ENCODE results near the gene HDLBP. TPM values are rescaled to one million over a fixed set of nuclear protein-coding genes. Genes with fewer than 3 reads are reported as not detected.
A peak's percentile ranks its signal among the peaks of the same experiment; 100 is the strongest.

Gene HDLBP
- total RNA-seq, 2 donors from 2014 or later, result 390 to 417 TPM

DNA sequence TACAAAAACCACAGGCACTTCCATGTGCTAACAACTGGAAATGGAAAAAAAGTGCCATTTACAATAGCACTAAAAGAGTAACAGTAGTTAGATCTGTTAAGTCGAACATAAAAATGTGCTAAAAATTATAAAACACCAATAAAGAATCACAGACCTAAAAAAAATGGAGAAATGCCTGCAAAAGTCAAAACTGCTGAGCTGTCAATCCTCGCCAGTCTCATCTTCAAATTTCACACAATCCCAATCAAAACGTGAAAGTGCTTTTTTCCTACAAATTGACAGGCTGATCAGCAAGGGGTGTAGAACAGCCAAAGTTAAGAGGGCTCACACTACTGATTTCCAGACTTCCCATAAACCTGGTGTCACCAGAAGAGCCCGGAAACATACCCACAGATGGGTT is 73.8 kb downstream of the HDLBP start:
- intact Hi-C loops (cut with DNase I, micrococcal nuclease), result no loop called here
- ATAC-seq, result no peak
- no peak for DNase-seq

DNA sequence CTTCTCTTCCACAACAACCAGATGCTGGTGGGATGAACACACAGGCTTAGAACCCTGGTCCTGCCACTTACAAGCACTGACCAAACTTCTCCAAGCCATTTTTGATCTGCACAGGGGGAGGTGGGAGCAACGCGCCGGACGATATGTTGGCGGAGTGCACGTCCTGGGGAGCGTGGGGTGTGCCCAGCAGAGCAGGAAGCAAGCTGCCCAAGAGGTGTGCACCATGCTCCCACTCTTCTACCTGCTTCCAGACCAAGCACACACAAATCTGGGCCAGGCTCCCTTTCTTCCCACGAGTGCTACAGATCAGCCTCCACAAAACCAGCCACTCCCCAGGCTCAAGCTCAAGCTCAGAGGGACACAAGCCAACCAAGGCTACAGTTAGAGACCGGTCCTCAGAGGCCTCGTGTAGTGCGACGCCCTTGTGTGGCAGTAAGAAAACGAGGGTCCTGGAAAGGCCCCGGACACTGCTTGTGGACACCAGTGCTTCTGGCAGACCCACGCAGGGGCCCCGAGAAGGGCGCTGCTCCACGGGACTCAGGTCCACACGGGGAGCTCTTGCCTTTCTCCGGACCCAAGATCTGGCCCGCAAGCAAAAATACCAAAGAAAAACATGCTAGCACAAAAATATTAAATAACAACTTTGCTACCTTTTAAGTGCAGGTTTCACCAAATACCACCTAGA is 75.0 kb downstream of the HDLBP start:
- no peak for DNase-seq
- intact Hi-C loops (cut with DNase I, micrococcal nuclease), result no loop called here
- no peak for ATAC-seq

DNA sequence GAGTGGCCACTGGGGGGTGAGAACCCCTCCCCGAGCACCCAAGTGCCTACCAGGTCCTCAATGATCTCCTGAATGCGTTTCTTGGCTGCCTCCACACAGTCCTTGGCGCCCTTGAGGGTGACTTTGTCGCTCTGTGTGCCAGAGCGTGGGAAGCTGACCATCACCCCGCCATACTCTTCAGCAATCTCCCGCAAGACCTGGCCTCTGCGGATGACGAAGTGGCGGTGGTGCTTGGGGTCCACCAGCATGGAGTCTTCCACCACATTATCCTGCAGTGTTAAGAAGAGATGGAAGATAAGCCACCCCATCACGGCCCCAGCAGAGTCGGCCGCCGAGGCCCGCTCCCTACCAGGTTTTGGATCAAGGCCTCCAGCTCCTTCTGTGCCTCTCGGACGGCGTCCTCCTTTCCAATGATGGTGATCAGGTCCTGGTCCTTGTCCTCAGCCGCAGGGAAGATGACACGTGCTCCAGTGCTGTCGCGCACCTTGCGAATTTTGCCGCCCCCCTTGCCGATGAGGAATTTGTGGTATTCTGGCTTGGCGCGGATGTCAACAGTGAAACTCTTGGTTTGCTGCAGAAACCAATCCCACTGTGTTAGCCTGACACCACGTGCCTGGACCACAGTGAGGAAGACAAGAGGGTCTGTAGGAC is 75.8 kb downstream of the HDLBP start:
- intact Hi-C loops (cut with DNase I, micrococcal nuclease), result loop anchor here in 1 of 2 donors (10.0 kb wide), 1 partner anchor 385 kb away; no protein-coding TSS in a partner anchor
- DNase-seq, result no peak
- ATAC-seq, result no peak

DNA sequence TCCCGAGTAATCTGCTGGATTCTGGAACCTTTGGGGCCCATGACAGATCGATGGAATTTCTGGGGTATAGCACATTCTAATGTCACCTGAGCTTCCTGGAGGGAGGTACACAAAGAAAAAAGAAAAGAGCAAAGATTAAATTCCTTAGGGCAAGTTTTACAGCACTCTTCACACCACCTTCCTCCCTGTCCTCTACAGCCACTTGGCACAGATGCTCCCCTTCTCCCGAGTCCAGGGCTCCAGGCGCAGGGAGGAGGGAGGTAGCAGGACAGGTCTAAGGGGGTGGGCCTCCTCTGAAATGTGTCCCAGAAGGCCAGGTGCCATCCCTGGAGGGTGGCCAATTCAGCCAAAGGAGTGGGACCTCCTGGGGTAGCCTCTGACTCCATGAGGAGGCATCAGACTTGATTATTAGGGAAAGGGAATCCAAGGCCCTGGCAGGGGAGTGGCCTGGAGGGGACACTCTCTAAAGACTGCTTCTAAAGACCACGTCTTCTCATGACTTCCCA is 76.7 kb downstream of the HDLBP start:
- ATAC-seq, result no peak
- DNase-seq, result no peak

DNA sequence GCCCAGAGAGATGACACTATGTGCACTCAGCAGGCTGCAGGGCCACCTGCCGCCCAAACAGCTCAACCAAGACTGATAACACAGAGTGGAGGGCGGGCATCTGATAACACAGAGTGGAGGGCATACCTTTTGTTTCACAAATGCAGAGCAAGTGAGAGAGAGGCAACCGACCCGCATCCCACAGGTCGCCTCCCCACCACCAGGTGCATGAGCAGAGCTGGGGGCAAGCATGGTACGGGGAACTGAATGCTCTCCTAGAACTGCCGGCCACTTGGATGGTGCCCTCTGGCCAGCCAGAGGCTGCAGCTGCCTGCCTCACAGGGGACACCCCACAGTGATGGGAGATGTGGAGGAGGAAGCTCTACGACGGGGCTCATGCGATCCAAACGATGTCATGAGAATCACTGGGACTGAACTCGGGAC is 77.5 kb downstream of the HDLBP start:
- ATAC-seq (no peak), DNase-seq (no peak)
- intact Hi-C loops (cut with DNase I, micrococcal nuclease), result loop anchor here in 1 of 2 donors (10.0 kb wide), 1 partner anchor 383 kb away; no protein-coding TSS in a partner anchor

More for the DNA sequence above, 76.7 kb downstream of the HDLBP start:
- intact Hi-C loops (cut with DNase I, micrococcal nuclease), result loop anchor here in 1 of 2 donors (10.0 kb wide), 1 partner anchor 384 kb away; no protein-coding TSS in a partner anchor

DNA sequence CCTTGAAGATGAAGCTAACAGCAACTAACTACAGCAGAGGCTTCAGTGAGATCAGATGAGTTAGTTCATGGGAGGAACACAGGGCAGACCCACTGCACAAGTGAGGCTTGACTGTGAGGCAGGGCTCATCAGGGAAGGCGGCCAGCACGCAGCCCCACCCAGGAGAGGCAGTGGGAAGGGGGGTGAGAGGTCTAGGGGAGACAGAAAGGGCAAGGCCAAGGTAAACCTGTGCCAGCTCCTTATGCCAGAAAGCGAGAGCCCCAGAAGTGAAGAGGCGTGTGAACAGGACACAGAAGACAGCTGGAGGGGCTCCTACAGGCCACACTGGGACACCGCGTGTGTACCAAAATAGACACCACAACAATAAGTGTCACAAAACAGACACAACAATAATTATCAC is 78.4 kb downstream of the HDLBP start:
- intact Hi-C loops (cut with DNase I, micrococcal nuclease), result loop anchor here in 1 of 2 donors (10.0 kb wide), 1 partner anchor 382 kb away; no protein-coding TSS in a partner anchor
- ATAC-seq (no peak), DNase-seq (no peak)

DNA sequence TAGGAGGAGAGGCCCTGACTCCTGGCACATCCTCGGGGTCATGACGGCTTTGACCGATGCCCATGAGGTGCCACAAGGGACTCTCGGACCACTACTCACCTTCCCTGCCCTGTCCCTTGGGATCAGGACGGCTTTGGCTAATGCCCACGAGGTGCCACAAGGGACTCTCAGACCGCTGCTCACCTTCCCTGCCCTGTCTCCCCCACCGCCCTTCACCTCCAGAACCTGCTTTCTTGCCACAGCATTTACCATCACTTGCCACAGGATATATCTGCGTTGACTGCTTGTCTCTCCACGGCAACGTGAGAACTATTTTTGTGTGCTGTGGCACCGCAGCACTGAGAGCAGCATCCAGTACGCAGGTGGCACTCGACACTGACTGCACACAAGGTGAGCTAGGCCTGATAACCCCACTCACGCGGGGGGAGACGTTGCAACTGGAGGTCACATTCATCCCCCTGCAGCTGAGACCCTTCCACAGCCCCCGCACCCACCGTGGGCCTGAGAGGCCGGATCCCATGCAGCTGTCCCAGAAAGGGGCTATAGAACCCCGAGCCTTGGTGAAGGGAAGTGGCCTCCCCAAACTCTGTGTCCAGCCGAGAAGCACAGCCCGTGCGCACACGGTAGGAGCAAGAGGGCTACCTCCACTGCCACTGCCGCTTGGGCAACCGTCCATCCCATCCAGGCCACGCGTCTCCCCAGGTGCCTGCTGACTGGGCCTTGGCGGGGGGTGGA is 79.4 kb downstream of the HDLBP start:
- DNase-seq, result no peak
- no peak for ATAC-seq
- intact Hi-C loops (cut with DNase I, micrococcal nuclease), result loop anchor here in 1 of 2 donors (10.0 kb wide), 1 partner anchor 381 kb away; no protein-coding TSS in a partner anchor

DNA sequence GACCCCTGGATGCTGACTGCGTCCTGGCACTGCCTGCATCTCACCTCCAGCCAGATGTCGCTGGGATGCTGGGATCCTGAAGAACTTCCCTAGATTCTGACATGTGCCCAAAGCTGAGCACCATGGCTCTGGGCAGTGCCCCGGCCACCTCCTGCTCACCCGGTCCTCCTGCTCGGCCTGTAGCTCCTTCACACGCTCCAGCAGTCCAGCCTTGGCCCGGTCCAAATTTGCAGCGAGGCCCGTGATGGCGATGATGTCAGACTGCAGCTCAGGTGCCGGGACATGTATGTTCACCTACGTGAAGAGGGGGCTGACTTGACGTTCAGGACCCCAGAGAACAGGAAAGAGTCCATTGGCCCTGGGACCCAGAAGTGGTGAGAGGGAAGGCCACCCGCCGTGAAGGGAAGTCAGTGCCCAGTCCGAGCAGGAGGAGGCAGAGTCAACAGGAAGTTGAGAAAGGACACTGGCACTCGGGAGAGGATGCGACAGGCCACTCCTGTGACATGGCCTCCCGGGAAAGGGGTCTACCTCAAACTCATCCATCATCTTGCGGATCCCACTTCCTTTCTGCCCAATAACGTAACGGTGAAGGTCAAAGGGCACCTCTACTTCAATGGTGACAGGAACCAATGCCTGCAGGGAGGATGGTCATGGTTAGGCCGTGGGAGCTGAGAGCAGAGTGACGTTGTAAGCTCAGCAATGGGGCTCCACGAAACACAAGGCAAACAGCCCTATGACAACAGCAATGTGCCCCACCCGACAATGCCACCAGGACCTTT is 80.3 kb downstream of the HDLBP start:
- ATAC-seq (no peak), DNase-seq (no peak)
- intact Hi-C loops (cut with DNase I, micrococcal nuclease), result loop anchor here in 1 of 2 donors (10.0 kb wide), 1 partner anchor 380 kb away; no protein-coding TSS in a partner anchor

DNA sequence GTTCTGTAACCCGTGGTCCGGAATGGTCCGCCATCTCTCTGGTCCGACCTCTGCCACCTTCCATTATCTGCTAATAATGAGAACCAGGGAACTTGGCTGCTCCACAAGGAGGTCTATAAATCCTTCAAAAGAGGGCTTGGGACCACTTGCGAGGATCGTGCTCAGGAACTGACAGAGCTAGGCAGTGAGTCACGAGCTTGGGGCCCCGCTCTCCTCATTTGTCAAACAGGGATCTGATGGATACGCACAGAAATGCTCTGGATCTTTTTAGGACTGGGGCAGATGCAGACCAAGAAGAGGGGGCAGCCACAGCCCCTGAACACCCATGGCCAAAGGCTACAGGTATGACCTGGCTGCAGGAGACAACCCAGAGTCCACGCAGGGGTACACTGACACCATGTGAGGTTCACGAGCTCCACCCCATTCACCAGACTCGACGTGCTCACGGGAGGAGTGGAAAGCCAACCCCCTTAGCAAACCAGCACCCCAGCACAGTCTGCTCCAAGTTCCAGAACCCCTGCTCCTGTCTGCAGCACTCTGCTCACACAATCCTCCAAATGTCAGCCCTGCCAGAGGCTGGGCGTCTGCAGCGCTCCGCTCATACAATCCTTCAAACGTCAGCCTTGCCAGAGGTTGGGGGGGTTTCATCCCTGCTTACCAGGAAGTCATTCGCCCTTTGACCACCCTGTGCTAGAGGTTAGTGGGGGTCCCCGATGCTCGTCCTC is 81.2 kb downstream of the HDLBP start:
- DNase-seq (no peak), ATAC-seq (no peak)
- intact Hi-C loops (cut with DNase I, micrococcal nuclease), result loop anchor here in 1 of 2 donors (10.0 kb wide), 1 partner anchor 379 kb away; no protein-coding TSS in a partner anchor

DNA sequence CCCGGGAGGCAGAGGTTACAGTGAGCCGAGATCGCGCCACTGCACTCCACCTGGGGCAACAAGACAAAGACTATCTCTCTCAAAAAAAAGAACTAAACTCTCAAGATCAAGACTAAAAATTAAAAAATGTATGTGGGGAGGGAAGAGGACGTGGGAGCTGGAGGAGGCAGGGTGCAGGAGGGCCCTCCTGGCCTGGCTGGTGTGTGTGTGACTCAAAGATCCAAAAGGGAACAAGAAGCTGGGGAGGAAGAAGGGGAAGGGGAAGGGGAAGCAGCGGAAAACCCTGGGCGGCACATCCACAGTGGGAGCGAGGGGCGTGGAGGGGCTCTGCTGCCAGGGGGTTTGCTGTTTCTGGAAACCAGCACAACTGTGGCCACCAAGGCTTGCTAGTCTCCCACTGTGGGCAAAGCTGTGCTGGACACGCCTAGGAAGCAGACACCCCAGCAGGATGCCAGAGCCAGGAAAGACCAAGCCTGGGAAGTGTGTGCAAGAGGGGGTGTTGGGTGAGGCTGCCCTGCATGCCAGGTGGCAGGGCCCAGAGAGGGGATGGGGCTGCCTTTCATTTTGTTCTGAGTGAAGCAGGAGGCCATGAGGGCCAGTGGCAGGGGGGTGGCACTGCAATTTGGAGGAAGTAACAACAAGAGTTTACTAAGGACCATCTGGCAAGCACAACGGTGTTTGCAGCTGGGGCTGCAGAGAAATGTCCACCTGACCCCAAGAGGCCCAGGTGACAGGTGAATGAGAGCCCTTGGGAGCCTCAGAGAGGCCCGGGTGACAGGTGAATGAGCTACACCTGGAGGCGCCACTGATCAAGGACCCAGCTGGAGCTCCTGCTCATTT is 82.5 kb downstream of the HDLBP start:
- ATAC-seq, result no peak
- no peak for DNase-seq
- intact Hi-C loops (cut with DNase I, micrococcal nuclease), result loop anchor here in 1 of 2 donors (10.0 kb wide), 1 partner anchor 378 kb away; no protein-coding TSS in a partner anchor

DNA sequence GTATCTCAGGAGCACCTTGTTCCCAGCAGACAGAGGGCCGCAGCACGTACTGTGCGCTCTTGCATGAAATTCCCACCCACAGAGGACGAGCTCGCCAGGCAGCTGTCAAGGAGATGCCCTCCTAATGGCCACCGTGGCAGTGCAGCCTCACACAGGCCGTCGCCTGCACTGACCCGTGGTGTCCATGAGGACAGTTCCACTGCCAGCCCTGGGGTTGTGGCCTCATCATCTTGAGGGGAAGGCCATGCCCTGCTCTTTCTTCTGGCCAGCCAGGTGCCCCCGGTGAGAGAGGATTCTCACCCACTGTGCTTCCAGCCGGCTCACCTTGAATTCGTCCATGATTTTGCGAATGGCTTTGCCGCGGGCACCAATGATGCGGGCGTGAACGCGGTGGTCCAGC is 85.0 kb downstream of the HDLBP start:
- ATAC-seq (no peak), DNase-seq (no peak)
- intact Hi-C loops (cut with DNase I, micrococcal nuclease), result loop anchor here in 1 of 2 donors (10.0 kb wide), 1 partner anchor 376 kb away; no protein-coding TSS in a partner anchor

DNA sequence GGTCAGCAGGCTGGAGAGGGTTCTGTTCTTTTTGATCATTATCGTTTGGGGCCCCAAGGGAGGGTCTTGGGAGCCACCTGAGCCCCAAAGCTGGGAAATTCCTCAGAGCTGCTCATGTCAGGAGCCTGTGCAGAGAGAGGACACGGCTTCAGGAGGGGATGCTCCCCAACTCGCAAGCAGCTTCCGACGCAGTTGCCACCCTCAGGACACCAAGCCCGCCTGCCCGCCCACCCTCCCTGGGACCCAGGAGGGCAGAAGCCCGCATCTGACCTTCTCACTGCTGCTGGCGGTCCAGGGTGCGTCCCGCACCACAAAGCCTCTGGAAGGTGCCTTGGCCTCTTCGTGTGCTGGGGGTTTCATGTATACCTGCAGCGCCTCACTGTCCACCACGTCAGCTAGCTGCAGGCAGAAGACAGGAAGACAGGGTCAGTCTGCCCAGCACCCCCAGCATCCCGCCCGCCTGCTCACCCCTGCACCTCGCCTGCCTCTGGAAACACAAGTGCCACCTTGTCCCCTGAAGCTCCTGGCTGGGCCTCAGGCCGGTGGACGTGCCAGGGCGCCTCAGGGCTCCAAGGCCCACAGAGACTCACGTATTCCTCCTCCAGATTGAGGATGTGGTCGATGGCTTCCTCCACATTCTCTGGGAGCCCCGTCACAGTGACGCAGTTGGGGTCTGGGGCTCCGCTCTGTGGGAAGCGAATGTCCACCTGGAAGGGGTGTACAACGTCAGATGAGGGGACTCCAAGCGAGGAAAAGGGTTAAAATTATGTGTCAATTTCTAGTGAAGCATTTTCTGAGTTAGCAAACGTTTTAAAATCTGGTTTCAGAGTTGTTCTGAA is 85.7 kb downstream of the HDLBP start:
- DNase-seq, result no peak
- ATAC-seq, result no peak
- intact Hi-C loops (cut with DNase I, micrococcal nuclease), result loop anchor here in 1 of 2 donors (10.0 kb wide), 1 partner anchor 375 kb away; no protein-coding TSS in a partner anchor

DNA sequence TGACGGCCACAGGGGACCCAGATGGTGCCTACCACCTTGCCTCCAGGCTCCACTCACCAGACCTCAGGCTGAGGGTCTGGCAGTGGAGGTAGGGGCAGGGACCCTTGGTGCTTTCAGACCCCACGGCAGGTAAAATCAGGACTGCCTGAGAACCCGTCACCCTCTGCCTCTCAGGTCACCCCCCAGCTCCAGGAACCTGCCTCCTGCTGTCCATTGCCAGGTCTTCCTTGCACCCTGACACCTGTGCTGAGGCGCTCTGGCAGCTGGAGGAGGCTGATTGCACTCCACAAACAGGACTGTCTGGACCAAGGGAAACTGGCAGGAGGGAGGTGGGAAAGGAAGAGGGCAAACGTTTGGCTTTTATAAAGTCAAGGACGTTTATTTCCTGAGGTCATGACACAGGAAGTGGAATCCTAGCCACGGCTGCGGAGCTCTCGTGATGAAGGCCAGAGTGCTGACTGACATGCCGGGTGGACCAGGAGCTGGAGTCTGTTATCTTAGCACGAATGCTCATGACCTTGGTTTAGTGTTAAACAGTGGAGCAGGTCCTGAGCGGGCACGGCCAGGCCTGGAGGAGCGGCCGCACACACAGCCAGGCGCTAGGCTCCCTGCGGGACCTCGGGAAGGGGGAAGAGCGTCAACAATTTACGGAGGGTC is 86.5 kb downstream of the HDLBP start:
- intact Hi-C loops (cut with DNase I, micrococcal nuclease), result no loop called here
- DNase-seq (no peak), ATAC-seq (peak; percentile 4)

DNA sequence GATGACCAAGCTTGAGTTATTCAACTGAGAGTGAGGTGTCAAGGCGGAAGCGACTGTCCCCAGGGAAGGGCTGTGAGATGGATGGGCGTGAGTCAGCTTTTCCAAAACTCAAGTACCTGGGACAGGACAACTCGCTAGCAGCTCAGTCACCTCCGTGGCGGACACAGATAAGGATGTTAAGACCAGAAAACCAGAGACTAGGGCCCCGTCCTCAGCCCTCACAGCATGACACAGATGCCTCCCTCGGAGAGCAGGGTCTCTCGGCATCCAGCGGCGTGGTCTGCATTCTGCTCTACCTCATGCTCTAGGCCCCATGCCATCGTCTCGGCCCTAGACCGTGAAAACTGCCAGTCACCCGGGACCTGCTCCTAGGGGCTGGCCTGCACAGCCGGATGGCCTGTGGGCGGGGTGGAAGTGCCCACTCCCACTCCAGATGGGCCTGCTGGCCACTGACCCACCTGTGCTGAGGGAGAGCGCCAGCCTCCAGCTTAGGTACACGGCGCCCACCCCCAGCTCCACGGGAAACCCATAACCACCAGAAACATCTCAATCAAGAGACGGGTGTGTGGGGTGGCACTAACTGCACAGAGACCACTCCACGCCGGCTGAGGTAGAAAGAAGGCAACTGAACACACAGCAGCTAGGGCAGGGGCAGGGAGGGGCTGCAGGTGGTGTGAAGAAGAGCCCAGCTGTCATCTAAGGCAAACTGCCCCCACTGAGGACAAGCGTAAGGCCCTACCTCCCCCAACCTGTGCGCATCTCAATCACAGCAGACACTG is 87.2 kb downstream of the HDLBP start:
- no peak for DNase-seq
- ATAC-seq, result peak; percentile 18
- intact Hi-C loops (cut with DNase I, micrococcal nuclease), result no loop called here

DNA sequence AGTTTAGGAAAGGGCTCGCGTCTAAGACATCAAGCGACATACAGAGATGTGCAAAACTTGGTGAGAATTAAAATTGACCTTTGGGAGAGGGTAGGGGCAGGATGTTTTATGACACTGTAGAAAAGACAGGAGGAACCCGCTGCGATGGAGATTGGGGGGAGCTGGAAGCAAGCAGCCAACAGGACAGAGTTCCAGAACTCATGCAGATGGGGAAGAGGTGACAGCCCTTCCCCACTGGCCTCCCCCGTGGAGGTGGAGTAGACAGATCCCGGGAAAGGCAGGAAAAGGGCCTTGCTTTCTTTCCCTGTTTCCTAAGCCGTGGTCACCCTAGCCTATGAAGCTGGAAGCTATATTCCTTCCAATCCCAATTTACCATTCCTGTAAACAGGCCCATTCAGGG is 87.9 kb downstream of the HDLBP start:
- intact Hi-C loops (cut with DNase I, micrococcal nuclease), result no loop called here
- DNase-seq, result no peak
- peak; percentile 2 for ATAC-seq
